Skeletal muscle satellite cell (primary cell): ENCODE measurements around the gene SLC29A4. TPM values are rescaled to one million over a fixed set of nuclear protein-coding genes. Genes with fewer than 3 reads are reported as not detected.
A peak's percentile ranks its signal among the peaks of the same experiment; 100 is the strongest.
"Not testable (repeated sequence)": the region's sequence is repeated elsewhere in the genome, so short reads cannot be mapped to it uniquely, and the experiment has no call there.

Source experiments
- H3K27me3 ChIP-seq: 2 replicates; pipeline ENCODE4 v1.7.0; 2013; ENCODE audit warnings: low read length; ENCODE audit not compliant: control insufficient read depth, insufficient read depth
- H3K36me3 ChIP-seq: 2 replicates; pipeline ENCODE4 v1.7.0; 2013; ENCODE audit warnings: mild to moderate bottlenecking, control low read depth, low read length; ENCODE audit not compliant: insufficient read depth
- H3K4me1 ChIP-seq: 2 replicates; pipeline ENCODE4 v1.7.0; 2013; ENCODE audit warnings: low read length; ENCODE audit not compliant: control insufficient read depth, insufficient read depth
- H3K4me2 ChIP-seq: 2 replicates; pipeline ENCODE4 v1.7.0; 2013; ENCODE audit warnings: mild to moderate bottlenecking, low read length
- H3K4me3 ChIP-seq: 2 replicates; pipeline ENCODE4 v1.7.0; 2013; ENCODE audit warnings: low read length
- H3K9ac ChIP-seq: 2 replicates; pipeline ENCODE4 v1.7.0; 2013; ENCODE audit warnings: mild to moderate bottlenecking, low read depth, low read length, moderate library complexity
- H3K9me3 ChIP-seq: replicated peaks from 2 replicates; pipeline ENCODE4 v1.7.0; 2013; ENCODE audit warnings: mild to moderate bottlenecking, control low read depth, low read length
- total RNA-seq: library from RNA; depleted of rRNA; stranded (reverse); fragments of >200 nt; gene quantifications from 2 replicates; pipeline ENCODE4 v1.2.3, GENCODE V29; 2012; rRNA removed

SLC29A4 gene, protein sequence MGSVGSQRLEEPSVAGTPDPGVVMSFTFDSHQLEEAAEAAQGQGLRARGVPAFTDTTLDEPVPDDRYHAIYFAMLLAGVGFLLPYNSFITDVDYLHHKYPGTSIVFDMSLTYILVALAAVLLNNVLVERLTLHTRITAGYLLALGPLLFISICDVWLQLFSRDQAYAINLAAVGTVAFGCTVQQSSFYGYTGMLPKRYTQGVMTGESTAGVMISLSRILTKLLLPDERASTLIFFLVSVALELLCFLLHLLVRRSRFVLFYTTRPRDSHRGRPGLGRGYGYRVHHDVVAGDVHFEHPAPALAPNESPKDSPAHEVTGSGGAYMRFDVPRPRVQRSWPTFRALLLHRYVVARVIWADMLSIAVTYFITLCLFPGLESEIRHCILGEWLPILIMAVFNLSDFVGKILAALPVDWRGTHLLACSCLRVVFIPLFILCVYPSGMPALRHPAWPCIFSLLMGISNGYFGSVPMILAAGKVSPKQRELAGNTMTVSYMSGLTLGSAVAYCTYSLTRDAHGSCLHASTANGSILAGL
- 0.22 and 0.76 TPM in 2 replicates for total RNA-seq

DNA sequence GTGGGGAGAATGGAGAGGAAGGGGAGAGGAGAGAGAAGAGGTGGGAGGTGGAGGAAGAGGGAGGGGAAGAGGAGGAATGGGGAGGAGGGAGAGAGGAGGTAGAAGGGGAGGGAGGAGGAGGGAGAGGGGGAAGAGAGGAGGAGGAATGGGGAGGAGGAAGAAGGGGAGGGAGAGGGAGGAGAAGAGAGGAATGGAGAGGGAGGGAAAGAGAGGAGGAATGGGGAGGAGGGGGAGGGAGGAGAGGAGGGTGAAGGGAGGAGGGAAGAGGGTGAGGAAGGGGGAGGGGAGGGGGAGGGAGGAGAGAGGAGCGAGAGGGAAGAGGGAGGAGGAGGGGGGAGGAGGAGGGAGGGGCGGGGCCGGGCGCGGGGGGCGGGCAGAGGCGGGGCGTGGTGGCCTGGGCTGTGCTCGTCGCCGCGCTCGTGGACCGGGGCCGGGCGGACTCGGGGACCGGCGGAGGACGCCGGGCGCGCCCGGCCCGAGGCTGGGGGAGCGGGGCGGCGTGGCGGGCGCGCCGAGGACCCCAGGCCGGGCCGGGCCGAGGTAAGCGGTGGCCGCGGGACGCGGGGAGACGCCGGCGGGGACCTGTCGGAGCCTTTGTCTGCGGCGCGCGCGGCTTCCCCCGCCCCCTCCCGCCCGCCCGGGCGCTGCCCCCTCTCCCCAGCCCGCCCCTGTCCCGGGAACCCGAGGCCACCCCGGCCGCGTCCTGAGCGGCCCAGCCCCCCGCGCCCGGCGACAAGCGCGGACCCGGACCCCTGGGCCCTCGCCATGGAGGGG lies at the start of gene SLC29A4:
SLC29A4 (plus strand) TSS at position 401 of the 774 bp plus-strand sequence. CDS start 4,874 bp downstream, outside the sequence.
- peak within 1 kb of the TSS; percentile 39 for H3K4me3 ChIP-seq
- H3K27me3 ChIP-seq, result peaks cover 7% of the 10 kb centered on the region
- peak within 1 kb of the TSS; percentile 54 for H3K4me2 ChIP-seq
- peaks cover 5% of the 10 kb centered on the region for H3K4me1 ChIP-seq
- H3K36me3 ChIP-seq, result no peaks in the 10 kb centered on the region
- no peak within 1 kb of the TSS for H3K9ac ChIP-seq
- no peaks in the 10 kb centered on the region for H3K9me3 ChIP-seq

DNA sequence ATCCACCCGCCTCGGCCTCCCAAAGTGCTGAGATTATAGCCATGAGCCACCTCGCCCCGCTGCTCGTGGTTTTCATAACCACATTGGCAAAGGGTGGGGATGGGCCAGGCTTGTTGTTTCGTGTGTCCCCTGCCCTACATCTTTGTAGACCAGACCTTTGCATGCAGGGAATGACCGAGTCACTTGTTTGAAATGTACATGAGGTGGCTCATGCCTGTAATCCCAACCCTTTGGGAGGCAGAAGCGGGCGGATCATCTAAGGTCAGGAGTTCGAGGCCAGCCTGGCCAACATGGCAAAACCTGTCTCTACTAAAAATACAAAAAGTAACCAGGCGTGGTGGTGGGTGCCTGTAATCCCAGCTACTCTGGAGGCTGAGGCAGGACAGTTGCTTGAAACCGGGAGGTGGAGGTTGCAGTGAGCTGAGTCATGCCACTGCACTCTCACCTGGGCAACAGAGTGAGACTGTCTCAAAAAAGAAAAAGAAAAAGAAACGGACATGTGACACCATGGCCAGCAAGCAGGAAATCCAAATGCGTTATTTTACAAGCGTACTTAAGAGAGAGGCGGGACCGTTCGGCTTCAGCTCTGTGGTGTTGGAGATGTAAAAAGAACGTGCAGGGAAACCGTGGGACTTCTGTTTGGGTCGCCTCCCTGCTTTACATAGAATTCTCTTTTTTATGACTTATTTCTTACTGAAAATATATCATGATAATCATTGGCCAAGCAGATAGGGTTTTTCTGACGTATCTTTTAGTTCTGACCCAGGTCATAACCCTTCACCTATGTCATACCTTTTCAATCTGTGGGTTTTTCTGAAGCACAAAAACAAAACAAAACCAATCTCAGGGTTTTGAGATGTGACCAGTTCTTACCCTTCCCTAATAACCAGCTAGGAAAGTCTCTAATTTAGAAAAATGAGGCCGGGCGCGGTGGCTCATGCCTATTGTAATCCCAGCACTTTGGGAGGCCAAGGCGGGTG lies 47.6 kb upstream of the SLC29A4 start:
- Histone ChIP-seq H3K27me3 (no peaks in the 10 kb centered on the region), H3K36me3 (peaks cover 34% of the 10 kb centered on the region), H3K9me3 (no peaks in the 10 kb centered on the region), H3K4me3 (no peak overlapping the region), H3K4me1 (peaks cover 6% of the 10 kb centered on the region), H3K4me2 (no peak overlapping the region), H3K9ac (no peak overlapping the region)

DNA sequence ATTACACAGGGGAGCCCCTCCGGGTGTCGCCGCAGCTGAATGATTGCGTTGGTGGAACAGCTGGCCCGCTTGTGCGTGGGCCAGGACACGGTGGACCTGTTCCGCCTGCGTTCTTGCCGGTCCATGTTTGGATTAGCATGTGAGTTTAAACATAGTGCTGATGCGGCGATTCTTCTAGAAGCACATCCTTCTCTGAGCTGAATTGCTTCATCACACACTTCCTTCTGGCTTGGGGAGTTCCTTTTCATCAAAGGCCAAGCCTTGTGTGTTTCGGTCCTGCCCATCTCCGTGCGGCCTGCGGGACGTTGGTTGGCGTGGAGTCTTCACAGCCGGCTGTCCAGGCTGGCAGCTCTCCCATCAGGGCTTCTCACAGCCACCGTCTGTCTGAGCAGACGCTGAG lies 45.5 kb upstream of the SLC29A4 start:
- H3K4me3 ChIP-seq, result peak overlapping the region; percentile 53
- H3K9ac ChIP-seq, result no peak overlapping the region
- peak overlapping the region; percentile 79 for H3K4me2 ChIP-seq
- no peaks in the 10 kb centered on the region for H3K9me3 ChIP-seq
- H3K27me3 ChIP-seq, result peaks cover 3% of the 10 kb centered on the region
- H3K4me1 ChIP-seq, result peaks cover 10% of the 10 kb centered on the region
- peaks cover 14% of the 10 kb centered on the region for H3K36me3 ChIP-seq

DNA sequence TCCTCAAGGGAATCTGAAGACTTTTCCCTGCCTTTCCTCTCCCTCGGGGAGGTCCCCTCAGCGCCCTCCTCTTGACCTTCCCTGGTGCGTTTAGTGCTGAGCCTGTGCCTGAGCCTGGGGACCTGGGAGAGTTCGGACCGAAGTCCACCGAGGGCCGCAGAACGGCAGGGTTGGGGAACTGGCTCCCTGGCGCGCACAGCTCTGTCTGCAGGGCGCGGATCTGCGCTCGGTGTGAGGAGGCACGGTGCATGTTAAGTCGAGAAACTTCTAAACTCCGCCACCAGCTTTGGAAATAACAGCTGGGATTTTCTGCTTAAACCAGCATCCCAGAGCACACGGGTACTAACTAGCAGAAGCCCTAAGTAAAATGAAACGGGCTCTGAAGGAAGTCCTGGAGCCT lies 44.2 kb upstream of the SLC29A4 start:
- Histone ChIP-seq H3K4me1 (peaks cover 10% of the 10 kb centered on the region), H3K27me3 (peaks cover 4% of the 10 kb centered on the region), H3K4me2 (no peak overlapping the region), H3K9ac (no peak overlapping the region), H3K4me3 (no peak overlapping the region), H3K9me3 (no peaks in the 10 kb centered on the region), H3K36me3 (peaks cover 3% of the 10 kb centered on the region)

DNA sequence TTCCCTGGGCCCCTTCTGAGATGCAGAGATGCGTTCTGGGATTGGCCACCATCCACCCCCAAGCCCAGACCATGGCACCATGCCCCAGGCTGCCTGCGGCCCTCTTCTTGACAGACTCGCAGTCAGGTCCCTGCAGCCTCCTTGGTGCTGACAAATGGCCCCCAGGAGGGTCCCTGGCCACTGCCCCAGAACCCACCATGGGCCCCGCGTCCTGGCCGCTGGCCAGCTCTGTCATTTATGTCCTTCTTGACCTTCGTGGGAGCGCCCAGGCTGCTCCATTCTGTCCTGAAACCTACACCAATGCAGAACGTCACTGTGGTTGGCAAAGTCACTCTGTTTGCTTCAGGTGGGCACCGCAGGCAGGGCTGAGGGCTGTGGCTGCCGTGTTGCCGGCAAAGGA lies 39.5 kb upstream of the SLC29A4 start:
- H3K4me3 ChIP-seq, result no peak overlapping the region
- no peaks in the 10 kb centered on the region for H3K9me3 ChIP-seq
- H3K9ac ChIP-seq, result no peak overlapping the region
- peaks cover 9% of the 10 kb centered on the region for H3K27me3 ChIP-seq
- H3K36me3 ChIP-seq, result no peaks in the 10 kb centered on the region
- no peak overlapping the region for H3K4me2 ChIP-seq
- peaks cover 4% of the 10 kb centered on the region for H3K4me1 ChIP-seq

DNA sequence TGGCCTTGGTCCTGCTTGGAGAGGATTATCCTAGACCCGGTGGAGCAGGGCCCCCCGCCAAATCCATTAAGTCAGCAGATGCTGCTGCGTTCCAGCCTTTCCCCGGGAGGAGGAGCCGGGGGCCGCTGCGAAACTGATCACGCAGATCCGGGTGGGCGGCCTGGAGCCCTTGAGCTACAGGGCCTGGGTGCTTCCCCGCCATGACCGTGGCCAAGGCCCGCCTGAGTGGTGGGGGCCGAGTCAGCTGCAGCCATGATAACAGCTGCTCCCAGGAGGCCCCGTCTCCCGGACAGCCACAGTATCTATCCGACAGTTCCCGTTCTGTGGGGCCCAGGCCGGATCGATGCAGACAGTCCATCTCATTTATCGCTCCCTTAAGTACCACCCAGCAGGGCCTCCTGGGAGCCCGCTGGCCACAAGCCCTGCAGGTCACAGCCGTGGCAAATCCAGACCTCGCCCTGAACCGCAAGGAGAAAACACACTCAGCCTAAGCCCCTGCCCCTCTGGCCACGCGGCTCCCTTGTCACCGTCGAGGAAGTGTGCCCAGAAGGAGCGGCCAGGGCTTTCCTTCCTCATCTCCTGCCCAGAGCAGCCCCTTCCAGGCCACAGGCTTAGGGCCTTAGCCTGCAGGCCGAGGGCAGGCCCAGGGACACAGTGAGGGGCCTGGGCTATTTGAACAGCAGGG lies 34.4 kb upstream of the SLC29A4 start:
- no peak overlapping the region for H3K9ac ChIP-seq

DNA sequence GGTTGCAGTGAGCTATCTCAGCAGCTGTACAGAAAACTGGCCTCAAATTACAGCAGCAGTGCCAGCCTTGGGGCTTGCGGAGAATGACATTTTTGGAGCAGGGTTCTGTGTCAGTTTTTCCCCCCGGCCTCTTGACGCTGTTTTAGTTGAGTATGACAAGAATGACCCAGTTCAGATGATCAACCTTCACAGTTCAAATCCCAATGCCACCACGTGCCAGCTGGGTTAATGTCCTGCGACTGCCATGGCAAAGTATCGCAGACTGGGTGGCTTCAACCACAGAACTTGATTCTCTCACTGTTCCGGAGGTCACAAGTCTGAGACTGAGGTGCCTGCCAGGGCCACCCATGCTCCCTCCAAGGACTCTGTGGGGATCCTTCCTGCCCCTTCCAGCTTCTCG lies 32.0 kb upstream of the SLC29A4 start:
- not testable (repeated sequence) for H3K4me3 ChIP-seq, H3K27me3 ChIP-seq, H3K4me1 ChIP-seq, H3K9ac ChIP-seq, H3K36me3 ChIP-seq, H3K9me3 ChIP-seq, H3K4me2 ChIP-seq

More for the DNA sequence above, 34.4 kb upstream of the SLC29A4 start:
- H3K27me3 ChIP-seq, result peaks cover 7% of the 10 kb centered on the region
- no peaks in the 10 kb centered on the region for H3K9me3 ChIP-seq
- no peak overlapping the region for H3K4me2 ChIP-seq
- H3K4me3 ChIP-seq, result no peak overlapping the region
- no peaks in the 10 kb centered on the region for H3K4me1 ChIP-seq
- H3K36me3 ChIP-seq, result no peaks in the 10 kb centered on the region

DNA sequence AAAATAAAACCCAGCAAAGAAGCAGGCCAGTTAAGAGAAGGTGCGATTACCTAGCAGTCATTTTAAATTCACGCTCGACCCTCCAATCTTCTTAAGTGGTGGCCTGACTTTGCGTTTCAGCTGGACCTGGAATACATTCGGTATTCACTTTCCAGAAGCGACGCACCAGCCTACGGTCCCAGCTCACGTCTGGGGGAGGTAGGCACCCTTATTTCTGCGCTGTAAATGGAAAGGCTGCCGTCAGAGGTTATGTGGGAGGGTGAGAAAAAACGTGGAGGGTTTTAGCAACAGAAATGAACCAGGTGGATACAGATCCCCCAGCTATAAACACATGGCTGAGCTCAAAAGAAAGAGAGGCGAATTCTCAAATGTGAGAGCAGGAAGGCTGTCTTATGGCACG lies 29.2 kb upstream of the SLC29A4 start:
- not testable (repeated sequence) for H3K4me2 ChIP-seq, H3K4me3 ChIP-seq, H3K36me3 ChIP-seq, H3K4me1 ChIP-seq, H3K9ac ChIP-seq, H3K27me3 ChIP-seq, H3K9me3 ChIP-seq

DNA sequence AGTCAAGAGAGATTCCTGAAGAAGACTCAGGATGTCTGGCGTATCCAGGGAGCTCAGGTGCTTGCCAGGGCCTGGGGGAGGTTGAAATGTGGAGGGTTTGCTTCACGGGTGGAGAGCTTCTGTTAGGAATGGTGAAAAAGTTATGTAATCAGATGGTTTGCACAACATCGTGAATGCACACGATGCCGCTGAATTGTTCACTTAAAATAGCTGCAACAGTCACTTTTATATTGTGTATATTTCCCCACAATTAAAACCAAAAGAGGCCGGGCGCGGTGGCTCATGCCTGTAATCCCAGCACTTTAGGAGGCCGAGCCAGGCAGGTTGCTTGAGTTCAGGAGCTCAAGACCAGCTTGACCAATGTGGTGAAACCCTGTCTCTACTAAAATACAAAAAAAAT lies 28.4 kb upstream of the SLC29A4 start:
- H3K27me3 ChIP-seq, H3K36me3 ChIP-seq, H3K9ac ChIP-seq, H3K4me3 ChIP-seq, H3K9me3 ChIP-seq, H3K4me1 ChIP-seq, H3K4me2 ChIP-seq: not testable (repeated sequence)

DNA sequence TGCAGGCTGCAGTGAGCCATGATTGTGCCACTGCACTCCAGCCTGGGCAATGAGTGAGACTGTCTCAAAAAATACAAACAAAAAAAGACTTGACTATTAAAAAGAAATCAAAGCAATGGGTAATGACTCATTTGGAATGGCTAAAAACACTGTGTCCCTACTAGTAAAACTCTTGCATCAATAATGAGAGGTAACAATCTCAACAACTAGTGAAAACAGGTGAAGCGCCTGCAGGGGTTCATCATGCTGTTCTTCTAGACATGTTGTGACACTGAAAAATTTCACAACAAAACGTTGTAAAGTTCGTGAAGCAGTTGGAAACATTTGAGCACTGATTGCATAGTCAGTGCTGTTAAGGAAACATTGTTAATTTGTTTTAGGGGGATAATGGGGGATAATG lies 26.9 kb upstream of the SLC29A4 start:
- H3K27me3 ChIP-seq, result peaks cover 8% of the 10 kb centered on the region
- no peaks in the 10 kb centered on the region for H3K9me3 ChIP-seq
- no peaks in the 10 kb centered on the region for H3K4me1 ChIP-seq
- H3K36me3 ChIP-seq, result no peaks in the 10 kb centered on the region
- H3K4me3 ChIP-seq, result no peak overlapping the region
- no peak overlapping the region for H3K9ac ChIP-seq
- H3K4me2 ChIP-seq, result no peak overlapping the region
